Astrocyte (in vitro differentiated cells and primary cell): ENCODE results near the gene PTPN3. TPM values are rescaled to one million over a fixed set of nuclear protein-coding genes. Genes with fewer than 3 reads are reported as not detected.

Experiments
- DNase-seq: peaks from one replicate; pipeline ENCODE4 v3.0.0-alpha.2; 2010; ENCODE audit warnings: low read depth
- FAIRE-seq: peaks from 2 replicates; lab custom pipeline; 2011; peaks lifted over from hg19 to GRCh38; lab: Jason Lieb, UNC
- H2AFZ ChIP-seq: 2 replicates; pipeline ENCODE4 v1.6.0; 2012; ENCODE audit warnings: low read depth, low read length, inconsistent platforms
- H3K27ac ChIP-seq: 2 replicates; pipeline ENCODE4 v1.5.1; 2011; ENCODE audit warnings: low read depth, low read length, inconsistent platforms
- H3K27me3 ChIP-seq: 2 replicates; pipeline ENCODE4 v1.6.0; 2011; ENCODE audit warnings: low read length, inconsistent platforms; ENCODE audit not compliant: insufficient read depth
- H3K36me3 ChIP-seq: 2 replicates; pipeline ENCODE4 v1.5.1; 2011; ENCODE audit warnings: low read length, inconsistent platforms; ENCODE audit not compliant: insufficient read depth
- H3K4me1 ChIP-seq: 2 replicates; pipeline ENCODE4 v1.5.1; 2011; ENCODE audit warnings: low read length, inconsistent platforms; ENCODE audit not compliant: insufficient read depth
- H3K4me2 ChIP-seq: 2 replicates; pipeline ENCODE4 v1.6.0; 2012; ENCODE audit warnings: low read length, inconsistent platforms
- H3K4me3 ChIP-seq: 2 replicates; pipeline ENCODE4 v1.5.1; 2011; ENCODE audit warnings: low read depth, mild to moderate bottlenecking, low read length, inconsistent platforms; ENCODE audit not compliant: insufficient read depth
- H3K79me2 ChIP-seq: 2 replicates; pipeline ENCODE4 v1.6.0; 2012; ENCODE audit warnings: mild to moderate bottlenecking, low read length, inconsistent platforms; ENCODE audit not compliant: insufficient read depth
- H3K9ac ChIP-seq: 2 replicates; pipeline ENCODE4 v1.6.0; 2012; ENCODE audit warnings: mild to moderate bottlenecking, low read length, inconsistent platforms
- H3K9me3 ChIP-seq: 2 replicates; pipeline ENCODE4 v1.5.1; 2012; ENCODE audit warnings: low read depth, mild to moderate bottlenecking, low read length, inconsistent platforms; ENCODE audit not compliant: insufficient read depth
- H4K20me1 ChIP-seq: 2 replicates; pipeline ENCODE4 v1.6.0; 2012; ENCODE audit warnings: low read length, inconsistent platforms; ENCODE audit not compliant: insufficient read depth
- H3K27ac Mint-ChIP-seq: one replicate; pipeline ENCODE4 v1.8.0; 2021; ENCODE audit warnings: mild to moderate bottlenecking, mixed read lengths; ENCODE audit not compliant: unreplicated experiment
- H3K27me3 Mint-ChIP-seq: one replicate; pipeline ENCODE4 v1.8.0; 2021; ENCODE audit warnings: low read depth, mixed read lengths; ENCODE audit not compliant: unreplicated experiment
- H3K36me3 Mint-ChIP-seq: one replicate; pipeline ENCODE4 v1.8.0; 2021; ENCODE audit warnings: low read depth, mixed read lengths; ENCODE audit not compliant: unreplicated experiment
- H3K4me1 Mint-ChIP-seq: one replicate; pipeline ENCODE4 v1.8.0; 2021; ENCODE audit warnings: low read depth, mixed read lengths; ENCODE audit not compliant: unreplicated experiment
- H3K4me3 Mint-ChIP-seq: one replicate; pipeline ENCODE4 v1.8.0; 2021; ENCODE audit warnings: mild to moderate bottlenecking, moderate library complexity, mixed read lengths; ENCODE audit not compliant: unreplicated experiment
- H3K9me3 Mint-ChIP-seq: one replicate; pipeline ENCODE4 v1.8.0; 2021; ENCODE audit warnings: mild to moderate bottlenecking, mixed read lengths; ENCODE audit not compliant: unreplicated experiment
- EZH2 ChIP-seq: IDR thresholded peaks from 2 replicates; pipeline ENCODE4 v1.6.1; 2012; ENCODE audit warnings: mild to moderate bottlenecking, low read length, inconsistent platforms; ENCODE audit not compliant: insufficient read depth
- total RNA-seq: library from RNA; stranded (reverse); gene quantifications from 2 replicates; pipeline ENCODE4 v1.2.1, GENCODE V29; 2021
- TF ChIP-seq, protein P1 (sequence below): IDR thresholded peaks from 2 replicates; pipeline ENCODE4 v1.5.1; 2011; ENCODE audit warnings: low read depth, mild to moderate bottlenecking, inconsistent platforms, low read length, moderate library complexity; ENCODE audit not compliant: insufficient read depth

Gene PTPN3
- total RNA-seq, 1 donor from 2014 or later = 1.1 TPM

GRCh38 chr9:109378316-109378715 lies 119.8 kb downstream of the PTPN3 start:
- FAIRE-seq = no peak
- peaks cover 8% of the 10 kb centered on the region for H3K27me3 Mint-ChIP-seq
- H3K4me1 ChIP-seq = peaks cover 14% of the 10 kb centered on the region

GRCh38 chr9:109372246-109372645 lies 125.9 kb downstream of the PTPN3 start:
- H3K4me3 Mint-ChIP-seq = no peak overlapping the region
- H3K27me3 Mint-ChIP-seq = peaks cover 16% of the 10 kb centered on the region
- peaks cover 5% of the 10 kb centered on the region for H3K9me3 Mint-ChIP-seq
- Histone ChIP-seq H3K4me3 (no peak overlapping the region), H3K4me2 (no peak overlapping the region), H2AFZ (no peak overlapping the region), H3K36me3 (no peaks in the 10 kb centered on the region), H3K4me1 (no peaks in the 10 kb centered on the region), H3K9me3 (peaks cover 4% of the 10 kb centered on the region), H3K79me2 (no peaks in the 10 kb centered on the region), H3K27me3 (peaks cover 4% of the 10 kb centered on the region), H3K27ac (no peak overlapping the region), H4K20me1 (no peaks in the 10 kb centered on the region), H3K9ac (no peak overlapping the region)
- no peaks in the 10 kb centered on the region for H3K4me1 Mint-ChIP-seq
- no peak for FAIRE-seq
- H3K27ac Mint-ChIP-seq = no peak overlapping the region
- DNase-seq = no peak
- H3K36me3 Mint-ChIP-seq = no peaks in the 10 kb centered on the region
- TF ChIP-seq, protein P1, sequence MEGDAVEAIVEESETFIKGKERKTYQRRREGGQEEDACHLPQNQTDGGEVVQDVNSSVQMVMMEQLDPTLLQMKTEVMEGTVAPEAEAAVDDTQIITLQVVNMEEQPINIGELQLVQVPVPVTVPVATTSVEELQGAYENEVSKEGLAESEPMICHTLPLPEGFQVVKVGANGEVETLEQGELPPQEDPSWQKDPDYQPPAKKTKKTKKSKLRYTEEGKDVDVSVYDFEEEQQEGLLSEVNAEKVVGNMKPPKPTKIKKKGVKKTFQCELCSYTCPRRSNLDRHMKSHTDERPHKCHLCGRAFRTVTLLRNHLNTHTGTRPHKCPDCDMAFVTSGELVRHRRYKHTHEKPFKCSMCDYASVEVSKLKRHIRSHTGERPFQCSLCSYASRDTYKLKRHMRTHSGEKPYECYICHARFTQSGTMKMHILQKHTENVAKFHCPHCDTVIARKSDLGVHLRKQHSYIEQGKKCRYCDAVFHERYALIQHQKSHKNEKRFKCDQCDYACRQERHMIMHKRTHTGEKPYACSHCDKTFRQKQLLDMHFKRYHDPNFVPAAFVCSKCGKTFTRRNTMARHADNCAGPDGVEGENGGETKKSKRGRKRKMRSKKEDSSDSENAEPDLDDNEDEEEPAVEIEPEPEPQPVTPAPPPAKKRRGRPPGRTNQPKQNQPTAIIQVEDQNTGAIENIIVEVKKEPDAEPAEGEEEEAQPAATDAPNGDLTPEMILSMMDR = no peak
- no peak for TF ChIP-seq EZH2

More at GRCh38 chr9:109378316-109378715, 119.8 kb downstream of the PTPN3 start:
- Mint-ChIP-seq H3K27ac (no peak overlapping the region), H3K36me3 (peaks cover 2% of the 10 kb centered on the region), H3K9me3 (peaks cover 5% of the 10 kb centered on the region), H3K4me3 (no peak overlapping the region), H3K4me1 (peaks cover 15% of the 10 kb centered on the region)
- H3K4me3 ChIP-seq = no peak overlapping the region
- no peaks in the 10 kb centered on the region for H4K20me1 ChIP-seq
- no peak overlapping the region for H3K4me2 ChIP-seq
- no peak for DNase-seq
- peaks cover 2% of the 10 kb centered on the region for H3K27me3 ChIP-seq
- H2AFZ ChIP-seq = no peak overlapping the region
- no peaks in the 10 kb centered on the region for H3K36me3 ChIP-seq
- no peak overlapping the region for H3K9ac ChIP-seq
- no peaks in the 10 kb centered on the region for H3K9me3 ChIP-seq
- no peak for TF ChIP-seq EZH2
- TF ChIP-seq, protein P1 = no peak
- H3K79me2 ChIP-seq = no peaks in the 10 kb centered on the region
- no peak overlapping the region for H3K27ac ChIP-seq

GRCh38 chr9:109371374-109371773 lies 126.7 kb downstream of the PTPN3 start:
- H3K27ac ChIP-seq = no peak overlapping the region
- H3K9me3 ChIP-seq = peaks cover 4% of the 10 kb centered on the region
- no peaks in the 10 kb centered on the region for H3K4me1 Mint-ChIP-seq
- no peaks in the 10 kb centered on the region for H3K36me3 ChIP-seq
- no peak overlapping the region for H3K9ac ChIP-seq
- H3K9me3 Mint-ChIP-seq = peaks cover 5% of the 10 kb centered on the region
- FAIRE-seq (no peak), DNase-seq (no peak)
- peaks cover 16% of the 10 kb centered on the region for H3K27me3 Mint-ChIP-seq
- H4K20me1 ChIP-seq = no peaks in the 10 kb centered on the region
- no peak overlapping the region for H3K4me3 Mint-ChIP-seq
- no peaks in the 10 kb centered on the region for H3K36me3 Mint-ChIP-seq
- TF ChIP-seq, protein P1 = no peak
- TF ChIP-seq EZH2 = no peak
- H2AFZ ChIP-seq = no peak overlapping the region
- H3K27me3 ChIP-seq = peaks cover 4% of the 10 kb centered on the region
- H3K4me1 ChIP-seq = no peaks in the 10 kb centered on the region
- H3K4me3 ChIP-seq = no peak overlapping the region
- H3K27ac Mint-ChIP-seq = no peak overlapping the region
- H3K4me2 ChIP-seq = no peak overlapping the region
- no peaks in the 10 kb centered on the region for H3K79me2 ChIP-seq
